ENCODE results near the gene SEPTIN3. TPM values are rescaled to one million over a fixed set of nuclear protein-coding genes. Genes with fewer than 3 reads are reported as not detected.

SEPTIN3 gene
- total and polyA plus RNA-seq, 10 of the 15 experiments (the other 5 are each of a cell fraction or from before 2014, with no cell fraction given) = 0.05 to 3.1 (median 0.87) TPM

DNA sequence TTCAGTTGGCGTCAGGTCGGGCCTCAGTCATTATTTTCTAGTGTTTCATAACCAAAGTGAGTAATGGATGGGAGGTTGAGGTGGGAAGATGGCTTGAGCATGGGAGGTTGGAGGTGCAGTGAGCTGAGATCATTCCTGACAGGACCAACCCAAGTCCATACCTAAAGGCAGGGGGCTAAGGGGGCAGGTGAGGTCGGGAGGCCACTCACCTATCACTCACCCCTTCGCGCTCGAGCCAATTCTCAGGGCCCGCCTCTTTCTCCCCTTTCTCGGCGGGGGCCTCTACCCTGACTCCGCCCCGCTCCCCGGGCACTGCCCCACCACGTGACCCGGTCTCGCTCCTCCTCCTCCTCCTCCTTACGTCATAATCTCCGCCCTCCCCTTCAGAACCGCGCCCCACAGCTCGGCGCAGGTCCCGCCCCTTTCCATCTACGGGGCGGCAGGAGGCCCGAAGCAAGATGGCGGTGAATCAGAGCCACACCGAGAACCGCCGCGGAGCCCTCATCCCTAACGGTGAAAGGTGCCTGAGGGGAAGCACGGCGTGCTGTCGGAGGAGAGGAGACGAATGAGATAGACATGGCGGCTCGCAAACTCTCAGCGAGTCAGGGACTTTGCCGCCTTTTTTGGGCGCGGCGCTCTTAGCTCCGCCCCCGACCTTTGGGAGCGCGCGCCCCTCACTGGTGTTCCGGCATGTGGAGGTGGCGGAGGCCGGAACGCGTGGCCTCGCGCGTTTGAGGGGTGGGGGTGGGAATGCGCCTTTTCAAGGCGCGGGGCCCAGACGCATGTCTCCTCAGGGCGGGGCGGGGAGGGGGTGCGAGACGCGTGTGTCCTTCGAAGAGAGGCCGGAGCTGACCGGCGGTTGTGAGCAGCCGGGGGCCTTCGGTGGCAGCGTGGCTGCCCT, 29.4 kb downstream of the SEPTIN3 start, which contains the start of gene WBP2NL (continued):
- peak; percentile 89 for TF ChIP-seq ATF7 (IDR thresholded peaks at IDR 0.05; ENCODE audit: low read depth)
- no peak for TF ChIP-seq PAX5 (IDR thresholded peaks at IDR 0.05; ENCODE audit: borderline replicate concordance, low read depth, low read length)
- TF ChIP-seq SREBF1 (IDR thresholded peaks at IDR 0.05; ENCODE audit: low read length) = no peak
- TF ChIP-seq TARDBP (IDR thresholded peaks at IDR 0.05; ENCODE audit: borderline replicate concordance) = peak; percentile 13; the same call in 1 of the 2 replicates
- TF ChIP-seq BMI1 (IDR thresholded peaks at IDR 0.05; ENCODE audit: borderline replicate concordance) = no peak
- peak; percentile 42; the same call in 1 of the 2 replicates for TF ChIP-seq HCFC1 (IDR thresholded peaks at IDR 0.05; ENCODE audit: low read length)
- peak; percentile 97 for TF ChIP-seq YY1 (IDR thresholded peaks at IDR 0.05; ENCODE audit: low read depth, low read length)
- TF ChIP-seq, protein P1, sequence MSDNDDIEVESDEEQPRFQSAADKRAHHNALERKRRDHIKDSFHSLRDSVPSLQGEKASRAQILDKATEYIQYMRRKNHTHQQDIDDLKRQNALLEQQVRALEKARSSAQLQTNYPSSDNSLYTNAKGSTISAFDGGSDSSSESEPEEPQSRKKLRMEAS (IDR thresholded peaks at IDR 0.05; ENCODE audit: low read depth, low read length) = peak; percentile 61; the same call in 1 of the 2 replicates
- TF ChIP-seq, protein P2, sequence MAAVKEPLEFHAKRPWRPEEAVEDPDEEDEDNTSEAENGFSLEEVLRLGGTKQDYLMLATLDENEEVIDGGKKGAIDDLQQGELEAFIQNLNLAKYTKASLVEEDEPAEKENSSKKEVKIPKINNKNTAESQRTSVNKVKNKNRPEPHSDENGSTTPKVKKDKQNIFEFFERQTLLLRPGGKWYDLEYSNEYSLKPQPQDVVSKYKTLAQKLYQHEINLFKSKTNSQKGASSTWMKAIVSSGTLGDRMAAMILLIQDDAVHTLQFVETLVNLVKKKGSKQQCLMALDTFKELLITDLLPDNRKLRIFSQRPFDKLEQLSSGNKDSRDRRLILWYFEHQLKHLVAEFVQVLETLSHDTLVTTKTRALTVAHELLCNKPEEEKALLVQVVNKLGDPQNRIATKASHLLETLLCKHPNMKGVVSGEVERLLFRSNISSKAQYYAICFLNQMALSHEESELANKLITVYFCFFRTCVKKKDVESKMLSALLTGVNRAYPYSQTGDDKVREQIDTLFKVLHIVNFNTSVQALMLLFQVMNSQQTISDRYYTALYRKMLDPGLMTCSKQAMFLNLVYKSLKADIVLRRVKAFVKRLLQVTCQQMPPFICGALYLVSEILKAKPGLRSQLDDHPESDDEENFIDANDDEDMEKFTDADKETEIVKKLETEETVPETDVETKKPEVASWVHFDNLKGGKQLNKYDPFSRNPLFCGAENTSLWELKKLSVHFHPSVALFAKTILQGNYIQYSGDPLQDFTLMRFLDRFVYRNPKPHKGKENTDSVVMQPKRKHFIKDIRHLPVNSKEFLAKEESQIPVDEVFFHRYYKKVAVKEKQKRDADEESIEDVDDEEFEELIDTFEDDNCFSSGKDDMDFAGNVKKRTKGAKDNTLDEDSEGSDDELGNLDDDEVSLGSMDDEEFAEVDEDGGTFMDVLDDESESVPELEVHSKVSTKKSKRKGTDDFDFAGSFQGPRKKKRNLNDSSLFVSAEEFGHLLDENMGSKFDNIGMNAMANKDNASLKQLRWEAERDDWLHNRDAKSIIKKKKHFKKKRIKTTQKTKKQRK (IDR thresholded peaks at IDR 0.05; ENCODE audit: low read depth, low read length) = no peak
- TF ChIP-seq IKZF2 (IDR thresholded peaks at IDR 0.05) = no peak
- TF ChIP-seq CREB1 (IDR thresholded peaks at IDR 0.05; ENCODE audit: low read depth) = peak; percentile 84
- no peak; the same call in 1 of the 2 replicates for TF ChIP-seq PML (IDR thresholded peaks at IDR 0.05; ENCODE audit: low read length)
- TF ChIP-seq TCF12 (IDR thresholded peaks at IDR 0.05; ENCODE audit: low read depth, low read length) = no peak
- TF ChIP-seq MEF2B (IDR thresholded peaks at IDR 0.05; ENCODE audit: partially characterized antibody, poor library complexity, severe bottlenecking) = peak; percentile 12
- peak; percentile 96 for TF ChIP-seq POLR2A (IDR thresholded peaks at IDR 0.05; ENCODE audit: low read depth, low read length)
- no peak for TF ChIP-seq EP300 (IDR thresholded peaks at IDR 0.05; ENCODE audit: borderline replicate concordance in 1 of 2, control insufficient read depth in 1 of 2, low read depth in 2 of 2, low read length in 2 of 2)
- TF ChIP-seq EED (IDR thresholded peaks at IDR 0.05; ENCODE audit: low read depth) = no peak
- 0 out of 2 replicates have a peak, but pooled peaks have one; percentile 64 for TF ChIP-seq CREM (IDR thresholded peaks at IDR 0.05; ENCODE audit: low read depth)
- TF ChIP-seq STAT1 (conservative IDR thresholded peaks at IDR 0.05) = no peak
- TF ChIP-seq ETV6 (conservative IDR thresholded peaks at IDR 0.05 in 1 of 2, IDR thresholded peaks at IDR 0.05 in 1 of 2; ENCODE audit: borderline replicate concordance in 1 of 2, low read depth in 1 of 2) = no peak
- TF ChIP-seq, protein P3, sequence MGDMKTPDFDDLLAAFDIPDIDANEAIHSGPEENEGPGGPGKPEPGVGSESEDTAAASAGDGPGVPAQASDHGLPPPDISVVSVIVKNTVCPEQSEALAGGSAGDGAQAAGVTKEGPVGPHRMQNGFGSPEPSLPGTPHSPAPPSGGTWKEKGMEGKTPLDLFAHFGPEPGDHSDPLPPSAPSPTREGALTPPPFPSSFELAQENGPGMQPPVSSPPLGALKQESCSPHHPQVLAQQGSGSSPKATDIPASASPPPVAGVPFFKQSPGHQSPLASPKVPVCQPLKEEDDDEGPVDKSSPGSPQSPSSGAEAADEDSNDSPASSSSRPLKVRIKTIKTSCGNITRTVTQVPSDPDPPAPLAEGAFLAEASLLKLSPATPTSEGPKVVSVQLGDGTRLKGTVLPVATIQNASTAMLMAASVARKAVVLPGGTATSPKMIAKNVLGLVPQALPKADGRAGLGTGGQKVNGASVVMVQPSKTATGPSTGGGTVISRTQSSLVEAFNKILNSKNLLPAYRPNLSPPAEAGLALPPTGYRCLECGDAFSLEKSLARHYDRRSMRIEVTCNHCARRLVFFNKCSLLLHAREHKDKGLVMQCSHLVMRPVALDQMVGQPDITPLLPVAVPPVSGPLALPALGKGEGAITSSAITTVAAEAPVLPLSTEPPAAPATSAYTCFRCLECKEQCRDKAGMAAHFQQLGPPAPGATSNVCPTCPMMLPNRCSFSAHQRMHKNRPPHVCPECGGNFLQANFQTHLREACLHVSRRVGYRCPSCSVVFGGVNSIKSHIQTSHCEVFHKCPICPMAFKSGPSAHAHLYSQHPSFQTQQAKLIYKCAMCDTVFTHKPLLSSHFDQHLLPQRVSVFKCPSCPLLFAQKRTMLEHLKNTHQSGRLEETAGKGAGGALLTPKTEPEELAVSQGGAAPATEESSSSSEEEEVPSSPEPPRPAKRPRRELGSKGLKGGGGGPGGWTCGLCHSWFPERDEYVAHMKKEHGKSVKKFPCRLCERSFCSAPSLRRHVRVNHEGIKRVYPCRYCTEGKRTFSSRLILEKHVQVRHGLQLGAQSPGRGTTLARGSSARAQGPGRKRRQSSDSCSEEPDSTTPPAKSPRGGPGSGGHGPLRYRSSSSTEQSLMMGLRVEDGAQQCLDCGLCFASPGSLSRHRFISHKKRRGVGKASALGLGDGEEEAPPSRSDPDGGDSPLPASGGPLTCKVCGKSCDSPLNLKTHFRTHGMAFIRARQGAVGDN (IDR thresholded peaks at IDR 0.05) = 0 out of 2 replicates have a peak, but pooled peaks have one; percentile 42
- TF ChIP-seq, protein P4, sequence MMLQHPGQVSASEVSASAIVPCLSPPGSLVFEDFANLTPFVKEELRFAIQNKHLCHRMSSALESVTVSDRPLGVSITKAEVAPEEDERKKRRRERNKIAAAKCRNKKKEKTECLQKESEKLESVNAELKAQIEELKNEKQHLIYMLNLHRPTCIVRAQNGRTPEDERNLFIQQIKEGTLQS (IDR thresholded peaks at IDR 0.05; ENCODE audit: borderline replicate concordance, extremely low read depth, low read depth, low read length) = peak; percentile 73; the same call in 1 of the 2 replicates
- no peak for TF ChIP-seq POLR2AphosphoS2 (IDR thresholded peaks at IDR 0.05; ENCODE audit: low read depth, low read length)

All from GM12878 (cell line).